B cell (primary cell): ENCODE results near the gene ALKBH6.

Experiments
- CTCF ChIP-seq: fragments of 200-600 bp; IDR thresholded peaks from one replicate; pipeline ENCODE4 v1.8.0; 2022; ENCODE audit warnings: antibody characterized with exemption, mild to moderate bottlenecking
- EZH2 ChIP-seq: IDR thresholded peaks from 2 replicates; pipeline ENCODE4 v1.6.1; 2012; ENCODE audit warnings: borderline replicate concordance, low read depth, mild to moderate bottlenecking, moderate library complexity, low read length; ENCODE audit not compliant: insufficient read depth, poor library complexity, severe bottlenecking

- TF ChIP-seq CTCF (no peak), EZH2 (no peak)
Measured at GRCh38 chr19:36030264-36031148, 16.5 kb upstream of the ALKBH6 start.
